GM12878 (cell line): ENCODE data around the gene OR4E2. TPM values are rescaled to one million over a fixed set of nuclear protein-coding genes. Genes with fewer than 3 reads are reported as not detected.

ENCODE experiments used
- ATAC-seq: fragments of 200-7000 bp; cut with Tn5 transposase; 3 replicates; pipeline ENCODE4 v1.9.1; 2020; ENCODE audit warnings: mild to moderate bottlenecking, moderate library complexity
- BruUV-seq: library from RNA; stranded (reverse); fragments of 400-500 nt; replicated peaks from 2 replicates; lab custom pipeline; 2021; lab: Mats Ljungman, UMichigan
- CTCF ChIA-PET: fragments of 300-600 bp; sonication (Branson Sonifier 250); formaldehyde crosslinking; extraction: SDS; loops from one replicate; lab custom pipeline; 2021; ENCODE audit warnings: inconsistent platforms; lab: Yijun Ruan, JAX
- POLR2A ChIA-PET: fragments of 350-600 bp; formaldehyde crosslinking; extraction: SDS; loops from one replicate; lab custom pipeline; 2021; ENCODE audit warnings: inconsistent platforms; lab: Charles Lee
- RAD21 ChIA-PET: fragments of 300-600 bp; sonication (Branson Sonifier 250); formaldehyde crosslinking; loops from one replicate; lab custom pipeline; 2023; ENCODE audit warnings: antibody characterized with exemption; ENCODE audit not compliant: unreplicated experiment; lab: Charles Lee
- SMC1A ChIA-PET: fragments of 300-600 bp; sonication (Branson Sonifier 250); formaldehyde crosslinking; loops from one replicate; lab custom pipeline; 2023; ENCODE audit not compliant: unreplicated experiment, uncharacterized antibody; lab: Charles Lee
- DNase-seq: peaks from one replicate; pipeline ENCODE4 v3.0.0-alpha.2; 2011; ENCODE audit warnings: low read depth, low spot score
- FAIRE-seq: peaks from 3 replicates; lab custom pipeline; 2011; peaks lifted over from hg19 to GRCh38; lab: Jason Lieb, UNC
- H2AFZ ChIP-seq: 2 replicates; pipeline ENCODE4 v1.6.0; 2011; ENCODE audit warnings: low read depth, low read length, control low read depth; ENCODE audit not compliant: control insufficient read depth
- H3K27ac ChIP-seq: 2 replicates; pipeline ENCODE4 v1.5.1; 2011; ENCODE audit warnings: control low read depth; ENCODE audit not compliant: control insufficient read depth, insufficient read depth
- H3K27me3 ChIP-seq, 2 experiments: replicated peaks in 1 of 2; 2 replicates each; pipeline versions ENCODE4 v1.6.0 to v1.6.1; 2011; ENCODE audit warnings: low read length in 1 of 2; ENCODE audit not compliant: control insufficient read depth in 2 of 2, insufficient read depth in 2 of 2
- H3K36me3 ChIP-seq, 2 experiments: 2 replicates each; pipeline ENCODE4 v1.5.1; 2011; ENCODE audit warnings: low read length in 1 of 2; ENCODE audit not compliant: control insufficient read depth in 2 of 2, insufficient read depth in 2 of 2
- H3K4me1 ChIP-seq: 2 replicates; pipeline ENCODE4 v1.6.1; 2011; ENCODE audit warnings: mild to moderate bottlenecking, low read length, moderate library complexity, mixed read lengths; ENCODE audit not compliant: control insufficient read depth, insufficient read depth
- H3K4me2 ChIP-seq: 2 replicates; pipeline ENCODE4 v1.6.0; 2011; ENCODE audit warnings: control low read depth; ENCODE audit not compliant: control insufficient read depth, insufficient read depth
- H3K4me3 ChIP-seq: fragments of 200-600 bp; sonication (generic); 2 replicates; pipeline ENCODE4 v1.5.1; 2016
- H3K79me2 ChIP-seq: 2 replicates; pipeline ENCODE4 v1.6.0; 2011; ENCODE audit warnings: low read length; ENCODE audit not compliant: control insufficient read depth, insufficient read depth
- H3K9ac ChIP-seq: 2 replicates; pipeline ENCODE4 v1.8.0; 2011; ENCODE audit warnings: low read length, control low read depth, mixed read lengths; ENCODE audit not compliant: control insufficient read depth, insufficient read depth
- H3K9me3 ChIP-seq: replicated peaks from 3 replicates; pipeline ENCODE4 v1.5.1; 2011; ENCODE audit warnings: mild to moderate bottlenecking, low read length; ENCODE audit not compliant: control insufficient read depth, insufficient read depth
- H4K20me1 ChIP-seq: 2 replicates; pipeline ENCODE4 v1.6.0; 2011; ENCODE audit not compliant: control insufficient read depth, insufficient read depth
- BACH1 ChIP-seq: fragments of 450-650 bp; IDR thresholded peaks from 2 replicates; pipeline ENCODE4 v1.6.1; 2017; ENCODE audit warnings: mild to moderate bottlenecking, borderline replicate concordance
- BMI1 ChIP-seq: fragments of 450-650 bp; IDR thresholded peaks from 2 replicates; pipeline ENCODE4 v1.6.1; 2016; ENCODE audit warnings: mild to moderate bottlenecking, moderate library complexity, borderline replicate concordance
- CHD2 ChIP-seq: IDR thresholded peaks from 2 replicates; pipeline ENCODE4 v1.6.1; 2011; ENCODE audit warnings: low read depth, low read length, improper control_type of control experiment, borderline replicate concordance
- KAT2A ChIP-seq: conservative IDR thresholded peaks from 2 replicates; pipeline ENCODE4 v1.6.1; 2011; ENCODE audit warnings: low read depth, low read length; ENCODE audit not compliant: control insufficient read depth
- MAX ChIP-seq: IDR thresholded peaks from 2 replicates; pipeline ENCODE4 v1.6.1; 2012; ENCODE audit warnings: low read depth, low read length, improper control_type of control experiment
- MYB ChIP-seq: fragments of 150-350 bp; IDR thresholded peaks from 2 replicates; pipeline ENCODE4 v1.6.1; 2014; ENCODE audit warnings: mild to moderate bottlenecking, low read depth, low read length, borderline replicate concordance
- NFXL1 ChIP-seq: fragments of 450-650 bp; IDR thresholded peaks from 2 replicates; pipeline ENCODE4 v1.6.1; 2017; ENCODE audit warnings: antibody characterized with exemption, mild to moderate bottlenecking, borderline replicate concordance
- NR2C1 ChIP-seq: fragments of 450-650 bp; IDR thresholded peaks from 2 replicates; pipeline ENCODE4 v1.6.1; 2017; ENCODE audit warnings: antibody characterized with exemption, mild to moderate bottlenecking, moderate library complexity
- NRF1 ChIP-seq: conservative IDR thresholded peaks from 2 replicates; pipeline ENCODE4 v1.6.1; 2011; ENCODE audit warnings: mild to moderate bottlenecking, low read depth, low read length, improper control_type of control experiment
- POLR2AphosphoS5 ChIP-seq: IDR thresholded peaks from 2 replicates; pipeline ENCODE4 v1.6.1; 2011; ENCODE audit warnings: mild to moderate bottlenecking, low read length, inconsistent platforms
- SIX5 ChIP-seq: IDR thresholded peaks from 2 replicates; pipeline ENCODE4 v1.6.1; 2011; ENCODE audit warnings: mild to moderate bottlenecking, low read depth, low read length, moderate library complexity; ENCODE audit not compliant: severe bottlenecking
- SP1 ChIP-seq: IDR thresholded peaks from one replicate; pipeline ENCODE4 v1.6.1; 2011; ENCODE audit warnings: low read depth, low read length
- SRF ChIP-seq, 2 experiments: IDR thresholded peaks; 2 replicates each; pipeline ENCODE4 v1.6.1; 2011; ENCODE audit warnings: low read depth in 2 of 2, low read length in 2 of 2, mild to moderate bottlenecking in 1 of 2, moderate library complexity in 1 of 2
- WRNIP1 ChIP-seq: IDR thresholded peaks from 2 replicates; pipeline ENCODE4 v1.6.1; 2011; ENCODE audit warnings: low read depth, low read length, improper control_type of control experiment, borderline replicate concordance
- ZNF384 ChIP-seq: IDR thresholded peaks from 2 replicates; pipeline ENCODE4 v1.6.1; 2012; ENCODE audit warnings: low read depth, mild to moderate bottlenecking, low read length, improper control_type of control experiment, borderline replicate concordance
- ZNF687 ChIP-seq: fragments of 450-650 bp; IDR thresholded peaks from 2 replicates; pipeline ENCODE4 v1.6.1; 2017; ENCODE audit warnings: mild to moderate bottlenecking, moderate library complexity
- WGBS: methylation state at CpG from one replicate; pipeline ENCODE4 v1.1.6; 2016; ENCODE audit warnings: low lambda C conversion rate; ENCODE audit not compliant: insufficient replicate concordance, insufficient coverage; ENCODE audit errors: missing lambda C conversion rate; 5-methylcytosine and 5-hydroxymethylcytosine counted together
- in situ Hi-C: fragments of 300-500 bp; cut with MboI; formaldehyde crosslinking; loops from 9 replicates; pipeline ENCODE4 v1.14.3; 2018; ENCODE audit warnings: mixed read lengths
- intact Hi-C: fragments of 100-400 bp; cut with micrococcal nuclease; formaldehyde crosslinking; loops from one replicate; pipeline ENCODE4 v1.14.2; 2022; ENCODE audit not compliant: unreplicated experiment
- polyA plus RNA-seq, 11 experiments: library from polyadenylated mRNA; depleted of rRNA in 4 of 11; unstranded in 6 of 11; stranded (reverse) in 5 of 11; fragments of >200 nt; fragmentation: Nextera tagmentation in 4 of 11; fragmentation: Illumina TruSeq in 1 of 11; extraction: Ambion mirVana in 4 of 11; extraction: Trizol in 1 of 11; gene quantifications; 1 replicate in 1 of 11; 2 replicates in 10 of 11; pipeline versions ENCODE4 v1.2.1 to v1.2.3, GENCODE V29; 2011 to 2016; ENCODE audit warnings: inconsistent platforms in 2 of 11, missing spikeins in 2 of 11, low read depth in 1 of 11
- total RNA-seq, 4 experiments: library from RNA; depleted of rRNA in 3 of 4; stranded (reverse); fragments of >200 nt in 3 of 4; fragmentation: Illumina TruSeq in 1 of 4; extraction: Trizol in 1 of 4; gene quantifications; 2 replicates each; pipeline versions ENCODE4 v1.2.1 to v1.2.3, GENCODE V29; 2013 to 2021

Gene OR4E2
- total and polyA plus RNA-seq, 10 of the 15 experiments (the other 5 are each of a cell fraction or from before 2014, with no cell fraction given): not detected

DNA sequence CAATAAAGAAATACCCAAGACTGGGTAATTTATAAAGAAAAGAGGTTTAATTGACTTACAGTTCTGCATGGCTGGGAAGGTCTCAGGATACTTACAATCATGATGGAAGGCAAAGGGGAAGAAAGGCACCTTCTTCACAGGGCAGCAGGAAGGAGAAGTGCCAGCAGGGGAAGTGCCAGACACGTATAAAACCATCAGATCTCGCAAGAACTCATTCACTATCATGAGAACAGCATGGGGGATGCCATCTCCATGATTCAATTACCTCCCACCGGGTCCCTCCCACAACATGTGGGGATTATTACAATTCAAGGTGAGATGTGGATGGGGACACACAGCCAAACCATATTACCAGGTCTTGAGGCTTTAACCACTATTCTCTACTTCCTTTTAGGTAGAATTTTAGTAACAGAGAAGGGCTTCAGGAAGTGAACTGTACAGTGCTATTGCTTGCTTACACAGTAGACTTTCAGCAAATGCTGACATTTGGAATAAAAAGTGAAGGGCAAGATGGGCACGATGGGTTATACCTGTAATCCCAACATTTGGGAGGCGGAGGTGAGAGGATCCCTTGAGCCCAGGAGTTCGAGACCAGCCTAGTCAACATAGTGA lies 60.8 kb downstream of the OR4E2 start:
- intact Hi-C loops (no loop called here), in situ Hi-C loops (no loop called here)
- no peaks in the 10 kb centered on the region for H4K20me1 ChIP-seq
- no peaks in the 10 kb centered on the region for H3K27me3 ChIP-seq
- no peaks in the 10 kb centered on the region for H3K4me1 ChIP-seq
- ATAC-seq: no peak
- TF ChIP-seq CHD2 (no peak), MAX (no peak), KAT2A (no peak), NRF1 (no peak), MYB (no peak), WRNIP1 (no peak), SP1 (no peak), ZNF687 (no peak), SRF (IDR thresholded peaks at IDR 0.05; ENCODE audit: low read depth in 2 of 2, low read length in 2 of 2) (no peak), NR2C1 (no peak), POLR2AphosphoS5 (no peak), NFXL1 (no peak), BMI1 (no peak), SIX5 (no peak), BACH1 (no peak), ZNF384 (no peak)
- no peak overlapping the region for H2AFZ ChIP-seq
- ChIA-PET CTCF (no interaction called here), POLR2A (no interaction called here), SMC1A (no interaction called here), RAD21 (no interaction called here)
- WGBS: 6% methylated on average over 6 of the region's 6 CpGs
- FAIRE-seq: no peak
- H3K4me3 ChIP-seq: no peak overlapping the region
- H3K4me2 ChIP-seq: no peak overlapping the region
- no peak overlapping the region for H3K9ac ChIP-seq
- no peak overlapping the region for H3K27ac ChIP-seq
- BruUV-seq: no TSS peak
- no peaks in the 10 kb centered on the region for H3K9me3 ChIP-seq
- no peak for DNase-seq
- H3K36me3 ChIP-seq: no peaks in the 10 kb centered on the region
- no peaks in the 10 kb centered on the region for H3K79me2 ChIP-seq
